Anterior cingulate cortex (tissue), 58 donors: Measurements from ENCODE around the gene SNCAIP.

Experiments used
- DNase-seq, 58 donors: peaks; one replicate each; lab custom pipeline; 2025; lab: John Stamatoyannopoulos, UW

SNCAIP gene

DNA sequence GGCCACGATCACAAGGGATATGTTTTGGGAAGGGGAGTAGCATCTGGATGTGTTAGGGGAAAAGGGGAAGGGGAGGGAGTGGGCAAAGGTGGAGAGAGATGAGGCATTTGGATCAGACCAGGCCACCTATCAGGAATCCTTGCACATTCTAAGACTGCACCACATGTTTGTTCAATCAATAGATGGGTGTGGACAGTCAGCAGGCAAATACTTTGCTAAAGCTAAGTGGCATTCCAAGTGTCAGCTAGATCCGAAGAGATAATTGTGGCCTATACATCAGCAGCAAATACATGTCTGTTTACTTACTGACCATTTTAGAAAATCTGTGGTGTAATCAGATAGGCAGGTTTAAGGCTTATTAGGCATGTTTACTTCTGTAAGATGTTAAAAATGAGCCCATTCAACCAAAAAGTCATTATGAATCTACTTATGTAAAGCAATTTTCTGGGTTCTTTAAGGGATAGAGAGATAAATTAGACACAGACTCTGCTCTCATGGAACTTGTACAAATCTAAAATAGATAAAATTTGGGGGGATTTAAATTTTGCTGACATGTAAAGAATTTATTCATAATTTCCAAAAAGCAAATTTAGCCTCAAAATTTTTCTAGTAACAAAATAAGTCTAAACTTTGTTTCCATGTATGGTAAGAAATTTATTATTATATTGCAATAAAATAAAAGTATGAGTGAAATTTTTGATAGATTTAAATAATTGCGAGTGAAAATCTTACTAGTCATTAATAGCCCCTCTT lies 107.3 kb downstream of the SNCAIP start:
- no peak for DNase-seq

DNA sequence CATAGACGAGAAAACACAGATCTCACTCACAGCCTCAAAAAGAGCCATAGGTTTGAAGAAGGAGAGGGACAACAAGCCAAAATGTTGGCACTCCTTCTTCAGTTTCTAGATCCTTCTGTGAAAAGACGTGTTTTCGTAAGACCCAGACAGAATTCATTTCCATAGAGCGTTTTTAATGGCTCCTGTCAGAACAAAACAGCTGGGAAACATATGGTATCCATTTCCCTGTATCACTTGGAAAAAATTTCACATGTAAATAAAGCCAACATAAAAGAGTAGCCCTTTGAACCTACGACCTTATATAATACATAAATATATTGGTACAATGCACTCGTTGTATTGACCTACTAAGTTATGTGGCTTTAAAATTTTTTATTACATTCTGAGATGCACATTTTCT lies 108.1 kb downstream of the SNCAIP start:
- no peak for DNase-seq

DNA sequence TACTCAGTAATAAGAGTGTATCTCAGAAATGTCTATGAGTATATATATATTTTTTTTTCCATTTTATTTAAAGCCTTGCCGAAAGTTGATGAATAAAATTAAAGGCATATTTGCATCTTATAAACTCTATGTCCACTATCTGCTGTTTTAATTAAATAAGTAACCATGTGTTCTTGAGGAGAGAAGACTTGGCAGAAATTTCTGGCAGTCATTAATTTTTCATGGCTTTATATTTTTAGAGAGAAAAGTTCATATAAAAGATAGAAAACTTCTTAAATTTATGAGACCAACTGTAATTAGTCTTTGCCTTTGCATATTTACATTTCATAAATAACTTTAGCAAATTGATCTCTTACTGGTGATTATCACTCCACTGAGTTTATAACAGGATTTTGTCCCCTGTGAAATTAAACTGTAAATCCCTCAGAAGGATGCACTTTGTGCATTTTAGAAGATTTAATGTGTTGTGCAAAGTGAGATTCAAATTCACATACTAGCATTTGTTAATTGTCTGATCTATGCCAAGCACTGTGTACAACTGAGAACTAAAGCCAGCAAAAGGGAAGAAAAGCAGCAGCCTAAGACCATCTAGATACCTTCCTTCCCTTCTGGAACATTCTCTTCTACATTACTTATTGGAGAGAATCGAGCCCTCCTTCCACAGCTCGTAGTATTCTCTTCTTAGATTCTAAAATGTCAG lies 108.7 kb downstream of the SNCAIP start:
- no peak for DNase-seq

DNA sequence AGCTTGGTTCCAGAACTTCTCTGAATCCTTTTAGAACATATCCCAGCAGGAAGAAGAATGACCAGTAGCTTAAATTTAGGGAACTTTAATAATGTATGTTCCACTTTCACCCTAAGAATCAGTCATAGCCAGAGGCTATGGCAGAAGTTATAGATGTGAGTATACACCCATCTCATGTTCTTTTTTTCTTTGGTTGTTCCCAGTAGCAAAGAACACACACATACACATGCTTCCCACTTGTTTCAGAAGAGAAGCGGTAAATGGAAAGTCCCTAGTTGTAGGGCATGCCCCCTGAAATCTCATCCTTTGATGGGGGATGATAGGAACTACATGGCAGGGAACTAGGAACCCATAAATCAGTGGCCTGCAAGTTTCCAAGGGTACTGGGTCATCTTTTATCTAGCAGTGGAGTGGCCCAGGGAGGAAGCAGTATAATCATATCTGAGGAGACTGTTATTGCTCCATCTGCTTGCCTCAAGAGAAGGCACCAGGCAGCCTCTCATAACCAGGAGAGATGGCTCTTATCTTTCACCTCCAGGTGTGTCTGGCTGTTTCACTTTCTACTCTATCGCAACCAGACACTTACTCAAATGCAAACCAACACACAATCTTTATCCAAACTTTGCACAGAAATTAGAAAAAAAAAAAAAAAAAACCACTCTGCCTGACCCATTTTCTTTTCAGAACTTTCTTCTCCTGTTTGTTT lies 109.5 kb downstream of the SNCAIP start:
- no peak for DNase-seq

DNA sequence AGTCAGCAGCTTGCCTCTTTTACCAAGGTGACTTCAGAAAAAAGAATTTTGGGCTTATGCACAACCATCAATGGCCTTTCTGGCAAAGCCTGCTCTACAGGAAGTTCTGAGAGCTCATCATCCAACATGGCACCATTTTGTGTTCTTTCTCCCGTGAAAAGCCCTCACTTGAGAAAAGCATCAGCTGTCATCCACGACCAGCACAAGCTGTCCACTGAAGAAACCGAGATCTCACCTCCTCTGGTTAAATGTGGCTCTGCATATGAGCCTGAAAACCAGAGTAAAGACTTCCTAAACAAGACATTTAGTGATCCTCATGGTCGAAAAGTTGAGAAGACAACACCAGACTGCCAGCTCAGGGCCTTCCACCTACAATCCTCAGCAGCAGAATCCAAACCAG lies 111.2 kb downstream of the SNCAIP start:
- no peak for DNase-seq

DNA sequence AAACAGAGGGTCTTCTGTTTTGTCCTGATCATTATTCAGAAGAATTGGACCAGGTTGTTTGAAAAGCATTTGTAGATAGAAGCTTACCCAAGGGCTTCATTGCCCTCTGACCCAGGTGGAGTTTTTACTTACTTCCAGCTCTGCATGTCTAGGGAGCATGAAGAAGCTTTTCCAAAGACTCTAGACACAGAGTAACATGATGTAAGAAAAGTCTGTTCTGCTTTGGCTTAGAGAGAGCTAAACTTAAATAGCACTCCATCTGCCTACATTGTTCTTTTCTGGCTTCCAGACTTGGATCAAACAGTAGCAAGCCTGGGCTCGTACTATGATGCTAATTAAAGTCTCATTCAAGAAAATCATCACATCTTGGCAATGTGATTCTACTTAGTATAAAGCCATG lies 112.1 kb downstream of the SNCAIP start:
- DNase-seq, result peak in 3 of 58 donors; percentile 56 to 74 (median 69)

DNA sequence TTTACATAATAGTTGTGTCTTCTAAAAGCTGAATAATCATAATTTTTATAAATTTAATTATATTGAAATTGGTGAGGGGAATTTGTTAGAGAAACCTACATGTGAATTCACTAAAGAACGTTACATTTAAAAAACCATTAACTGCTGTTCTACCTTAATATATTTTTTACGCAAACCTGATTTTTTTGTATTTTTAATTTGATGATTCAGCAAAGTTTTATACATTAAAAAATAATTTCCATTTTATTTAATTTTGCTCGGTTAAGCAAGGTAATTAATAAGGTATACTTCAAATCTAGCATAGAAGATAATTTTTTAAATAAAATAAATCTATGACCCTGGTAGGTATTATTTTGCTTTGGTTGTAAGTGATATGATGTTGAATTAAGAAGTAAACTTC lies 114.3 kb downstream of the SNCAIP start:
- no peak for DNase-seq

DNA sequence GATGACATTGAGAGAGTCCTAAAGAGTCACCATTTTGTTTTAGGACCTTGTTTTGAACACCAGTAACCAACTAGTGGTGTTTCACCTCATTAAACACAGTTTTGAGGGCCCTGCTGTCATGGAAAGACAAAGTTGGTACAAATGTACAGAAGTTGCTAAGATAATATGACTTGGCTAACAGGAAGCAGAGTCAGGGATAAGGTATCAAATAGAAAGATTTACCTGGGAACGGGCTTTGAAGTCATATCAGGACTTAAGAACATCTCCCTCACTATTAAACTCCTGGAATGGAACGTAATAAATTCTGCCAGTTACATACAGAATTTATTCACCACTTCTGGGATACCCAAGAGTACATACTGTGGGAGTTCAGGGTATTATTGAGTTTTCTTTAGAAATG lies 115.6 kb downstream of the SNCAIP start:
- no peak for DNase-seq

DNA sequence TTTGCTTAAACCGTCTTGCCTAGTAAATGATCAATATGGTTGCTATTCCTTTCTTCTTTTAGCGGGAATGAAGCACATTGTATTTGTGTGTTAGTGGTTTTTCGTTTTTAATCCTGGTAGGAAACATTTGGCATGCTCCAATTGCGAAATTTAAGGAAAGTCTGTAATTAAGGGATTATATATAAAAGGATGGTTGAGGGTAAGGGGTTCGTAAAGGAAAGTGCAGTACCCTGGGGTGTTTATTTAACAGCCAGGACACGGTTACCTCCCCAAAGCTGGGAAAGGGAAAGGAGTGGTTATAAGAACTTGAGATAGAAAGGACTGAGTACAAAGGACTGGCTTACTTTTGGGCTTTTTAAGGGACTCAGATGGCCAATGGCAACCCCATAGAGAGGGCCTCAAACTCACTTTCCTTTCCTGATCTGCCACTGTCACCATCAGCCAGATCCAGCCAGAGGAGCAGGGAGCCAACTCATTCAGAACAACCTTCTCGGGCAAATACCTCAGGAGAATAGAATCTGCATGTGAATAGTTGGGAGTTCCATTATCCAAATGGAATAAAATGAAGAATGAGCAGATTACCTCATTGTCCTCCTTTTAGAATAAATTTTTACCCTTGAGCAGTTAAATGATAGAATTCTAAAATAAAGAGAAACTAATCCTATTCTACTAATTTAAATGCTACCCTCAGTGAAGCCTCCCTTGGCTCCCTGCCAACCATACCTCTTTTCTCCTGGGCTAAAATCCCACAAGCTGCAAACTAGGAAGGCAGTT lies 117.7 kb downstream of the SNCAIP start:
- peak in 1 of 58 donors; percentile 24 for DNase-seq

DNA sequence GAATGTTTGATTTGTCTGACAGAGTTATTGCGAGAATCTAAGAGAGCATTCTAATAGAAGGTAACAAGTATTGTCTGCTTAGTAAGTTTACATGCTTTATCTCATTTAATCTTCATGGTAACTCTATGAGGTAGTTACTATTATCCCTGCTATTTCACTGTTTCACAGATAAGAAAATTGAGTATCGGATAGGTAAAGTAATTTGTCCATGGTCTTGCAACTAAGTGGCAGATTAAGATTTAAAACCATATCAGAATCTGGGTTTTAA lies 118.2 kb downstream of the SNCAIP start:
- DNase-seq, result no peak

DNA sequence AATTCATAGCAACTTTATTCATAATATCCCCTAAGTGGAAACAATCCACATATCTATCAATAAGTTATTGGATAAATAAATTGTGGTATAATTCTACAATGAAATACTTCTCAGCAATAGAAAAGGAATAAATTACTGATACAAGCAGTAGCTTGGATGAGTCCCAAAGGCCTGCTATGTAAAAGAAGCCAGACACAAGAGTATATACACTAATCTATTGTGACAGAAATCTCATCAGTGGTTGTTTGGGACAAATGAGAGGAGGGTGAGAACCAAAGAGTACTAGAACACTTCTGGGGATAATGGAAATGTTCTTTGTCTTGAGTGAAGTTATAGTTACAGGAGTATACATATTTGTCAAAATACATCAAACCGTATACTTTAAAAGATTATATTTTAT lies 119.3 kb downstream of the SNCAIP start:
- no peak for DNase-seq

DNA sequence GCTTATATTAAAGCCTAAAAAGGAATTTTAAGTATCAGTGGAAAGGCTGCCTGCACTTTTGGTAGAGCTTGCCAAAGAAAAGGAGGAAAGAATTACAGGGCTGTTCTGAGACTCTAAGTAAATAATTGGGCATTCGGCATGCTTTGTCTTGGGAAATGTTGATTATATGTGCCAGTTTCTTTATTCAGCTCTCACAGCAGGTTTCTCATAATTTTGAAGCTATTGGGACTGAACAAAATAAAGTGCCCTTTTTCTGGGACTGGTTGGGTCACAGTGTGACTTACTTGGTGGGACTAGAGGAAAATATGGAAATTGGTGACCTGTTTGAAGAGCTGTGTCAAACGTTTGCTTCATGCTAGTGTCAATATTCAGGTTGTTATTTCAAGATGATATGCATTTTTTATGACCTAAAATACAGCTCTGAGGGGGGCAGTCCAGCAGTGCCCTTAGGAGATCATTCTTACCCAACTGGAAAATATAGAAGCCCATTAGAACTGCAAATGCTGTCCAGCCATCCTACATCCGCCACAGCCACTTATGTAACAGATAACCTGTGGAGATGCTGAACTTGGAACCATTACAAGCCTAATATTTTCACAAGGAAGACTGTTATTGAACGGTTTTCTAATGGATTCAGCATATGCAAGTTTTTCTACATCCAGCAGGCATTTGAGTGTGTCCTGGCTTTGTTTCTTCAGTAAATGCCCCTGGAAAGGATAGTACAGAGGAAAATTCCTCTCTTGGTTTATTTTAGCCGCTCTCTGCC lies 122.4 kb downstream of the SNCAIP start:
- DNase-seq, result peak in 2 of 58 donors; percentile 11 to 38

DNA sequence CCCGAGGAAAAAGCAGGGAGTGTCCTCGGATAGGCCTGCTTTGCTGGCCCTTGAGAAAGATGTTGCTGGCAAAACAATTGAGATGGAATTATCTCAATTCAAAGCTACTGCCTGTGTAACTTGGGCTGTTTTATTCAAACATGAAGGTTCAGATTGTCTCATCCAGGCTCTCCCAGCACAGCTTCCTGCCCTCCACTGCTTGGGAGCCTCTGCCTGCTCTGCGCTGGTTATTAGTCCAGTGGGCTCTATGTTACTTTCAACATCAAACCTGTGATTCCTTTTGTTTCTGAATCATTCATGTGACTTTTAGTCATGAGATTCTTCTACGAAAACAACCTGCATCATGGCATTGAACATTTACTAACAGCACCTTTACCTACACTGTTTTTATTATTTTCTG lies 123.2 kb downstream of the SNCAIP start:
- no peak for DNase-seq

DNA sequence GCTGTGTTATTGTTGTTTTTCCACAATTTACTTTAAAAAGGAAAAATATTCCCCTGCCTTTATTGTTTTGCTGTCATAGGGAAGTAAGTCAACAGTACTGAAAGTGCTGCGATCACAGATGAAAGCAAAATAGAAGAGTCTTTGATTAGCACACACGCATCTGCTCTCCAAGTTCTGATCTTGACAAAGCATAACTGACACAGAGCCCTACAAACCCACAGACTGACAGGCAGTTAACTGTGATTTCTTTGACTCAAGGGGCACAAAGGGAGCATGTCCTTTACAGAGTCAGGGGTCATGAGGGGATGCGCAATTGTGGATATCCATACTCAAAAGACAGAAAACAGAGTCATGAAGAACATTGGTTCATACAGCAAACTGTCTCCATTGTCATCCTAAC lies 123.7 kb downstream of the SNCAIP start:
- DNase-seq, result peak in 4 of 58 donors; percentile 5 to 40 (median 14)

DNA sequence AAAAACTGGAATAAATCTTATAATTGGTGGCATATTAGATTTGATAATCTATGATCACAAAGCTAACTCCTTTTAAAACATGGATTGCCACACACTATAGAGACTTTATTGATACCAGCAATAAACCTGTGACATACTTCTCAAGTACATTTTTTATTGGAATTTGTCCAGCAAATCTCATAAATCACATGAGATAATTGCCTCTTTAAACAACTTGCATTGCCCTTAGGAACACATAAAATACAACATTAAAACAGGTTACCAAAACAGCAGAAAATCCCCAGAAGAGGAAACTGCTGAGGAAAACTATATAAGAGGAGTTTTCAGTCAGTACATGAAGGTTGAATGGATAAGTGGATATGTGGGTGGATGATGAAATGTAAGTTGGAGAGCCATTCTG lies 124.6 kb downstream of the SNCAIP start:
- no peak for DNase-seq

DNA sequence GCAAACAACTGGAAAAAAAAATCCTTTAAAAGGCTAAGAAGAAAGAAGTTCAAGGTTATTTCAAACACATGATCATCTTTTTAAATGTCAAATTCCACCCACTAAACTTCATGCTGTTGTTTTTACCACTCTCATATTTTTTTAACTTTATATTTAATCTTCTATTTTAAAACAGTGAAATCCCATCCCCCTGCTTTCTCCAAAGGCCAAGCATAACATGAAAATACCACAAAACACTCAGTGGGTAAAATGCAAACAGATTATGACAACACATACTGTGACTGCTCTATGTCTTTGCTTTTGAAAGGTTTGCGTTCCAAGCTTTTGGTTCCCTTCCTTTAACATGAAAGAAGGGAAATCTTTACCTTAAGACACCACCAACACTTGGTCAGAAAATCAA lies 127.6 kb downstream of the SNCAIP start:
- no peak for DNase-seq

DNA sequence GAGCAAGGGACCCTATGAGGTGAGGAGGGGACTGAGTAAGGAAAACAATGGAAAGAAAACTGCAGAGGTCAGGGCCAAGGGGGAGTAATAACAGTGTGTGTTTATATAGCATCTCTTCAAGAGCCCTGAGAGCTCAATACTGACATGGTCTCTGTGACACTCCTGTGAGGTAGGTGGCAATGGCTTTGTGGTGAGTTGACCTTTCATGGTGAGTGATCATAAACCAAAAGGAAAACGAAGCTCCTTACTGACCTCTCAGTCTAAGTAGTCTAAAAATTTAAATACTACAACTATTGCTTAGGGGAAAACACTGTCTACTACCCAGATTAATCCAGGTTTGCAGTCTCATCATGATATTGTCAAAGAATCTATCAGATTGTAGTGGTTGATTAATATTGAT lies 130.9 kb downstream of the SNCAIP start:
- DNase-seq, result no peak

DNA sequence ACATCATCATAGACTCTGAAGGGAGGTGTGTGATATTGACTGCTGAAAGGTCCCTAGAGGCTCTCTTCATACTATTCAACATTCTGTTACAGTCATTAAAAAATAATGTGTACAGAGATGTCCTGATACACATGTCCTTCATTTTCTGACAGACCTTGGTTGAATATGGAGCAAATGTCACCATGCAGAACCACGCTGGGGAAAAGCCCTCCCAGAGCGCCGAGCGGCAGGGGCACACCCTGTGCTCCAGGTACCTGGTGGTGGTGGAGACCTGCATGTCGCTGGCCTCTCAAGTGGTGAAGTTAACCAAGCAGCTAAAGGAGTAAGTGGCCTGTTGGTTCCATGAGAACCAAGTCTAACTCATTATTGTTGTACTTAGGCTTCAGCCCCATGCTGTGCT lies 132.4 kb downstream of the SNCAIP start:
- no peak for DNase-seq

DNA sequence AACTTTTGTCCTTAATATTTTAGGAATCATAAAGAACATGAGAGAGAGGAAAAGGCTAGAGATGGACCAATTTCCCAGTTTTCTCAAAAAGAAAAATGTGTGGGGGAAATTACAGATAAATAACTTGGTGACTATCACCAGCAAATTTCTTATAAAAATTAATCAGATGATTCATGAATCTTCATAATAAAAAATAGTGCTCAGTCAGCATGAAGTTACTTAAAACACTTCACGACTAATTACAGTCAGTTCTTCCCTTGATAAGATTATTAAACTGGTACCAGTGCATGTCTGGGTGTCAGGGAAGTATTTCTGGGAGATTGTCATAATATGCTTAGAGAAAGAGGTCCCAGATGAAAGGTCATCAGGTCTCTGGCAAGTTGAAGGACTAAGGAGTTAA lies 133.0 kb downstream of the SNCAIP start:
- no peak for DNase-seq

DNA sequence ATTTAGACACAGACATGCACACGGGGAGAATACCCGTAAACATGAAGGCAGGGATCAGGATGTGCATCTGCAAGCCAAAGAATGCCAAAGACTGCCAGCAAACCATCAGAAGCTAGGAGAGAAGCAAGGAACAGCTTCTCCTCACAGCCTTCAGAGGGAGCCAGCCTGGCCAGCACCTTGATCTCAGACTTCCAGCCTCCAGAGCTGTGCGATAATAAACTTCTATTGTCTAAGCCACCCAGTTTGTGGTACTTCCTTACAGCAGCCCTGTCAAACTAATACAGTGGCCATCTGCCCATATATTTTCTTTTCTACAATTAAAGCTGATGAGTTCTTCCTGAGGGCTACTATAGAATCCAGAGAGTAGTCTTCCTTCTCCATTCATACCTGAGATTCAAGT lies 135.0 kb downstream of the SNCAIP start:
- no peak for DNase-seq
